SJCRH30 (cell line): ENCODE data around the gene SORBS1. TPM values are rescaled to one million over a fixed set of nuclear protein-coding genes. Genes with fewer than 3 reads are reported as not detected.

ENCODE experiments used
- DNase-seq, 2 experiments: peaks; one replicate each; pipeline ENCODE4 v3.0.0-alpha.2; 2015 to 2020
- H3K27ac ChIP-seq: fragments of 250-450 bp; sonication (Bioruptor Pico); 2 replicates; pipeline ENCODE4 v1.5.1; 2020; ENCODE audit warnings: mild to moderate bottlenecking, moderate library complexity
- H3K27me3 ChIP-seq: fragments of 250-450 bp; sonication (Bioruptor Pico); 2 replicates; pipeline ENCODE4 v1.5.1; 2020; ENCODE audit warnings: mild to moderate bottlenecking, moderate library complexity
- H3K36me3 ChIP-seq: fragments of 250-450 bp; sonication (Bioruptor Pico); 2 replicates; pipeline ENCODE4 v1.5.1; 2020; ENCODE audit warnings: mild to moderate bottlenecking, moderate library complexity
- H3K4me1 ChIP-seq: fragments of 250-450 bp; sonication (Bioruptor Pico); 2 replicates; pipeline ENCODE4 v1.5.1; 2020; ENCODE audit warnings: mild to moderate bottlenecking, moderate library complexity
- H3K4me3 ChIP-seq: fragments of 250-450 bp; sonication (Bioruptor Pico); 2 replicates; pipeline ENCODE4 v1.5.1; 2020; ENCODE audit warnings: mild to moderate bottlenecking, moderate library complexity
- H3K9me3 ChIP-seq: fragments of 250-450 bp; sonication (Bioruptor Pico); replicated peaks from 2 replicates; pipeline ENCODE4 v1.5.1; 2020; ENCODE audit warnings: mild to moderate bottlenecking, moderate library complexity
- total RNA-seq: library from RNA; depleted of rRNA; stranded (reverse); fragments of >200 nt; shearing (Covaris generic); gene quantifications from 2 replicates; pipeline ENCODE4 v1.2.3, GENCODE V29; 2014

SORBS1 gene
- total RNA-seq, 1 experiment from 2014 or later = 17.1 TPM

- H3K36me3 ChIP-seq = no peaks in the 10 kb centered on the region
- no peaks in the 10 kb centered on the region for H3K9me3 ChIP-seq
- no peaks in the 10 kb centered on the region for H3K27me3 ChIP-seq
- no peak overlapping the region for H3K27ac ChIP-seq
- peak; percentile 44 to 71 for DNase-seq
- H3K4me1 ChIP-seq = no peaks in the 10 kb centered on the region
- H3K4me3 ChIP-seq = no peak overlapping the region
Observed at GRCh38 chr10:95430231-95430951, 130.8 kb downstream of the SORBS1 start.

DNA sequence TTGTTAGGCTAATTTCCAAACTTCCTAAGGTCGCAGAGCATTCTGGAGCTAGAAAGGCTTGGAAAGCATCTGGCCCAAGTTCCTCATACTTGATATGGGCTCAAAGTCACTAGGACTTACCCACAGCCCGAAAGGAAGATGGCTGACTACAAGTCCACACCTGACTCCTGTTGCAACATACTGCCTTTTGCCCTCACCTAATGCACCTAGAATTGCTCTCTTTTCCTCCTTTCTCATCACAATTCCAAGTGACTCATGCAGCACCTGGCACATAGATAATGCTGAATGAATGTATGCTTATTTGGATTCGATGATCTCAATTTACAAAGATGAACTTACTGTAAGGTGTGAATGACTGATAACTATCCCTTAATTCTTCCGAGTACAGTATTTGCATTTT lies 131.5 kb downstream of the SORBS1 start:
- Histone ChIP-seq H3K27ac (no peak overlapping the region), H3K36me3 (no peaks in the 10 kb centered on the region), H3K4me3 (no peak overlapping the region), H3K4me1 (no peaks in the 10 kb centered on the region), H3K9me3 (no peaks in the 10 kb centered on the region), H3K27me3 (no peaks in the 10 kb centered on the region)
- no peak for DNase-seq

- H3K4me1 ChIP-seq = no peaks in the 10 kb centered on the region
- no peak for DNase-seq
- H3K9me3 ChIP-seq = no peaks in the 10 kb centered on the region
- H3K27me3 ChIP-seq = no peaks in the 10 kb centered on the region
- no peak overlapping the region for H3K4me3 ChIP-seq
- H3K36me3 ChIP-seq = no peaks in the 10 kb centered on the region
- H3K27ac ChIP-seq = no peak overlapping the region
Observed at GRCh38 chr10:95428701-95429100, 132.5 kb downstream of the SORBS1 start.

DNA sequence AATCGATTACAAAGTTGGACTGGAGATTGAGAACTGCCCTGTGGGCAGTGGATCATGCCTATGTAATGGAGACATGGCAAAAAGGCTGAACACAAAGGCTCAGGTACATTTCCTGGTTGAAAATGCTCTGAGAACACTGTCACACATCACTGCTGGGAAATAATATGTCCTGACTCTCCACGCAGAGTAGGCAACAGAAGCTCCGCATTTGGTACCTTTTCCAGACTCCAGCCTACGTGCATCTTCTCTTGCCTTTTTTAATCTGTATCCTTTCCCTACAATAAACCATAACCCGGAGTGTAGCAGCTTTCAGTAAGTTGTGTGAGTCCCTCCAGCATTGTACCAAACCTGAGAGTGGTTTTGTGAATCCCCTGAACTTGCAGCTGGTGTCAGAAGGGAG lies 134.7 kb downstream of the SORBS1 start:
- no peaks in the 10 kb centered on the region for H3K9me3 ChIP-seq
- H3K27me3 ChIP-seq = no peaks in the 10 kb centered on the region
- no peak for DNase-seq
- no peak overlapping the region for H3K4me3 ChIP-seq
- no peaks in the 10 kb centered on the region for H3K36me3 ChIP-seq
- H3K27ac ChIP-seq = no peak overlapping the region
- H3K4me1 ChIP-seq = no peaks in the 10 kb centered on the region

GRCh38 chr10:95425592-95426465 lies 135.3 kb downstream of the SORBS1 start:
- Histone ChIP-seq H3K4me1 (no peaks in the 10 kb centered on the region), H3K27me3 (no peaks in the 10 kb centered on the region), H3K9me3 (no peaks in the 10 kb centered on the region), H3K27ac (no peak overlapping the region), H3K36me3 (no peaks in the 10 kb centered on the region), H3K4me3 (no peak overlapping the region)
- no peak for DNase-seq

- H3K27ac ChIP-seq = no peak overlapping the region
- no peak overlapping the region for H3K4me3 ChIP-seq
- H3K9me3 ChIP-seq = no peaks in the 10 kb centered on the region
- H3K27me3 ChIP-seq = no peaks in the 10 kb centered on the region
- no peaks in the 10 kb centered on the region for H3K36me3 ChIP-seq
- H3K4me1 ChIP-seq = no peaks in the 10 kb centered on the region
- DNase-seq = no peak
Observed at GRCh38 chr10:95423164-95424005, 137.8 kb downstream of the SORBS1 start.

DNA sequence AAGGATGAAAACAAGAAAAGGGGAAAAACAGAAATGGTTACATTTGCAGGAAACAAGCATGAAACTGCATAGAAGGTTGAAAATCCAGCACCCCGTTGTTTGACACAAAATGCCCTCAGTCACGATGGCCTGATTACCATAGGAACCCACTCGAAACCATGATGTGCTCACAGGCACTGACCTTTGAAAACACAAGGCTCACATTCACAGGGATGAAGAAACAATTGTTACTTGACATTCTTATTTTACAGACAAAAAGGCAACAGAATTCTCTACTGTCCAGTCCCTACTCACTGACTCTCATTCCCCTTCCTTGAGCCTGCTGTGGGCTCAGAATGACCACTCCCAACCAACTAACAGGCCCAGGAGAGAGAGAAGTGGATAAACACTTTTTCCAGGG lies 138.9 kb downstream of the SORBS1 start:
- no peaks in the 10 kb centered on the region for H3K27me3 ChIP-seq
- no peaks in the 10 kb centered on the region for H3K4me1 ChIP-seq
- H3K4me3 ChIP-seq = no peak overlapping the region
- no peaks in the 10 kb centered on the region for H3K36me3 ChIP-seq
- H3K9me3 ChIP-seq = no peaks in the 10 kb centered on the region
- DNase-seq = no peak
- H3K27ac ChIP-seq = no peak overlapping the region

- Histone ChIP-seq H3K27ac (no peak overlapping the region), H3K27me3 (no peaks in the 10 kb centered on the region), H3K4me1 (no peaks in the 10 kb centered on the region), H3K36me3 (no peaks in the 10 kb centered on the region), H3K9me3 (no peaks in the 10 kb centered on the region), H3K4me3 (no peak overlapping the region)
- DNase-seq = no peak
Observed at GRCh38 chr10:95421782-95422181, 139.4 kb downstream of the SORBS1 start.

DNA sequence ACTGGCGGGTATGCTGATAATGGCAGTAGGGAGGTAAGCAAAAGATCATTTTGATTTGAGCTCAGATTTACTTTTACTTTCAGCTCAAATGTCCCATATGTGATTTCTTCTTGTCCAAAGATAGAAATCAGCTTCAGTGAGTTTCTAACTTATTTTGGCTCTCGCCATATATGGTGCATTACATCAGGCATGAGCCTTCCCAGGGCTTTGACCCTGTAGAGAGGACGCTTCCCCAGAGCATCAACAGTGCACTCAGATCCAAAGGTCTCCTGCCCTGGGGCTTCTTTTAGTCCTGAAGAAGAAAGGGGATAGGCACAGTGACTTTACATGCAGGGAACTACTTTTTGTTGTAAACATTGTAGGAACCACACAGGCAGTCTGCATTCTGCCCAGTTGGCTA lies 141.8 kb downstream of the SORBS1 start:
- no peaks in the 10 kb centered on the region for H3K27me3 ChIP-seq

GRCh38 chr10:95416973-95417372 lies 144.2 kb downstream of the SORBS1 start:
- no peak overlapping the region for H3K27ac ChIP-seq
- H3K4me1 ChIP-seq = no peaks in the 10 kb centered on the region
- H3K9me3 ChIP-seq = no peaks in the 10 kb centered on the region
- no peaks in the 10 kb centered on the region for H3K36me3 ChIP-seq
- DNase-seq = no peak
- H3K4me3 ChIP-seq = no peak overlapping the region
- no peaks in the 10 kb centered on the region for H3K27me3 ChIP-seq

More for the DNA sequence above, 141.8 kb downstream of the SORBS1 start:
- Histone ChIP-seq H3K36me3 (no peaks in the 10 kb centered on the region), H3K9me3 (no peaks in the 10 kb centered on the region), H3K4me1 (no peaks in the 10 kb centered on the region), H3K27ac (no peak overlapping the region), H3K4me3 (no peak overlapping the region)
- no peak for DNase-seq

GRCh38 chr10:95416270-95416669 lies 144.9 kb downstream of the SORBS1 start:
- H3K36me3 ChIP-seq = no peaks in the 10 kb centered on the region

DNA sequence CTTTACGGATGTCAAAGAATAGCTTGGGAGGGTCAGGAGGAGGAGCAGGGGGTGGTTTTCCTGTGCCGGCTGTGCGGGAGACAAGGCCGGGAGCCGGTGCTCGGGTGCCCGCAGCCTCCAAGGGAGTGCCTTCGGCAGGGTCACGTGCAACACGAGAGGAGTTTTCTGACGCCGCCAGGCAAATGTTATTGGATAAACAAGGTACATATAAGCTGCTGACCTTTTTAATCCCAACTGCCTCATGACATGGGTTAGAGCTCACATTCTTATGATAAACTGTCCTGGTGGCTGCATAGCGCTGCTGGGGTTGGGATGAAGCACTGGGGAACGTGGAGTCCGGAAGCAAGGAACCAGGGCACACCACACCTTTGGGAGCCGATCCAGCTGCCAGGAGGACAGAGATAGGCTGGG lies 145.5 kb downstream of the SORBS1 start:
- H3K27me3 ChIP-seq = no peaks in the 10 kb centered on the region
- DNase-seq = no peak
- no peak overlapping the region for H3K4me3 ChIP-seq
- H3K27ac ChIP-seq = no peak overlapping the region
- H3K36me3 ChIP-seq = no peaks in the 10 kb centered on the region
- no peaks in the 10 kb centered on the region for H3K9me3 ChIP-seq
- no peaks in the 10 kb centered on the region for H3K4me1 ChIP-seq

More at GRCh38 chr10:95416270-95416669, 144.9 kb downstream of the SORBS1 start:
- Histone ChIP-seq H3K27ac (no peak overlapping the region), H3K9me3 (no peaks in the 10 kb centered on the region), H3K4me1 (no peaks in the 10 kb centered on the region), H3K4me3 (no peak overlapping the region), H3K27me3 (no peaks in the 10 kb centered on the region)
- DNase-seq = no peak

- Histone ChIP-seq H3K9me3 (no peaks in the 10 kb centered on the region), H3K4me1 (no peaks in the 10 kb centered on the region), H3K36me3 (no peaks in the 10 kb centered on the region), H3K27ac (no peak overlapping the region), H3K27me3 (no peaks in the 10 kb centered on the region), H3K4me3 (no peak overlapping the region)
- DNase-seq = no peak
Observed at GRCh38 chr10:95414844-95415485, 146.2 kb downstream of the SORBS1 start.

DNA sequence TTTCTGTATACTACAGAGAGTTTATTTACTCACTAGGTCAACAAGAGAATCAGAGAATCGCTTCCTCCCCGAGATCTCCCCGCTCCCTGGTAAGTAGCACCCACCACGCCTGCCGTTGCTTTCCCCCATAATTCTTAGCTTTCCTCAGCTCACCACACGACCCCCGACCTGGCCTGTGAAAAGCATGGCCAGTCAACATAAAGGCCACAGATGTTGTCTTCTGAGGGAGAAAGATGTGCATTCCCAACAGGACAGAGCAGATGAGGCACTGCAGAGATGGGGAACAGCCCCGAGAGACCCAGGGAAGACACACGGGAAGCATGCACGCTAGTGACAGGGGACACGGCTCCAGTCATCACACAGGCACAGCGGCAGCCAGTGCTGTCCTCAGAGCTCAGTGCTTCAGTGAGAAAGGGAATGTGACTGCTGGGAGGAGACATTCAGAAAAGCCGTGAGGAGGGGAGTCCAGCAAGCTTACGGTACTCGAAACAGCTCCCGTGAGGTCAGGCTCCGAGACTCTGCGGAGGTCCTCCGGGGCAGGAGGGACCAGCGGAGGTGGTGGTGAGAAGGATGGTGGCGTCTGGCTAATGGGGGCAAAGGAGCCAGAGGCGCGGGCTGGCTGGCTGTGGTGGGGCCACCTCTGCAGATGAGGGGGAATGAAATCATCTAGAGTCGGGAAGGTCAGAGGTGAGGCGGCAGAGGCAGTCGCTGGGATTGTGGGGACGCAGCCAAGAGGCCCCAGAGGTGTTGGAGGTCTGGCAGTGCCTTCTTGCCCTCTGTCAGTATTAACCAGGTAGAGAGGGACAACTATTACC lies 146.9 kb downstream of the SORBS1 start:
- Histone ChIP-seq H3K4me1 (no peaks in the 10 kb centered on the region), H3K27ac (no peak overlapping the region), H3K36me3 (no peaks in the 10 kb centered on the region), H3K4me3 (no peak overlapping the region), H3K27me3 (no peaks in the 10 kb centered on the region), H3K9me3 (no peaks in the 10 kb centered on the region)
- DNase-seq = no peak
